GM18511 (cell line): ENCODE data around the gene ARHGAP19.
"Not testable (repeated sequence)": the region's sequence is repeated elsewhere in the genome, so short reads cannot be mapped to it uniquely, and the experiment has no call there.

Experiments
- ATAC-seq: cut with Tn5 transposase; IDR thresholded peaks from one replicate; pipeline ENCODE4 v1.9.1; 2021; ENCODE audit warnings: mild to moderate bottlenecking, moderate library complexity; ENCODE audit not compliant: unreplicated experiment

Gene ARHGAP19

DNA sequence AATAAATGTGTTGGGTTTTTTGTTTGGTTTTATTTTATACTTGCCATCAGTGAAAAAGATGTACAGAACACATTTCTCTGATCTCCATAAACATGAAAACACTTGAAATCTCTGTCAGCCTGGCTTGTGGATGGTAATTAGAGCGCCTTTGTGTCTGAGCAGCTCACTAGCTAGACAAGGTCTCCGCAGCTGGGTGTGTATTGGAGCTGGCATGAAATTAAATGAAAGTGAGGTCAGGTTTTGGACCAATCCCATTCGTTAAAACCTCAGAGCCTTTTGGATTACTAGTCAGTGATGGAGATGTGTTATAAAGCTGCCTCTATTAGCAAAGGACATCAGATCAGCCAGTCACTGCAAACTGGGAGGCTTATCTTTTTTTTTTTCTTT is 29.4 kb upstream of the ARHGAP19 start:
- ATAC-seq, result no peak

DNA sequence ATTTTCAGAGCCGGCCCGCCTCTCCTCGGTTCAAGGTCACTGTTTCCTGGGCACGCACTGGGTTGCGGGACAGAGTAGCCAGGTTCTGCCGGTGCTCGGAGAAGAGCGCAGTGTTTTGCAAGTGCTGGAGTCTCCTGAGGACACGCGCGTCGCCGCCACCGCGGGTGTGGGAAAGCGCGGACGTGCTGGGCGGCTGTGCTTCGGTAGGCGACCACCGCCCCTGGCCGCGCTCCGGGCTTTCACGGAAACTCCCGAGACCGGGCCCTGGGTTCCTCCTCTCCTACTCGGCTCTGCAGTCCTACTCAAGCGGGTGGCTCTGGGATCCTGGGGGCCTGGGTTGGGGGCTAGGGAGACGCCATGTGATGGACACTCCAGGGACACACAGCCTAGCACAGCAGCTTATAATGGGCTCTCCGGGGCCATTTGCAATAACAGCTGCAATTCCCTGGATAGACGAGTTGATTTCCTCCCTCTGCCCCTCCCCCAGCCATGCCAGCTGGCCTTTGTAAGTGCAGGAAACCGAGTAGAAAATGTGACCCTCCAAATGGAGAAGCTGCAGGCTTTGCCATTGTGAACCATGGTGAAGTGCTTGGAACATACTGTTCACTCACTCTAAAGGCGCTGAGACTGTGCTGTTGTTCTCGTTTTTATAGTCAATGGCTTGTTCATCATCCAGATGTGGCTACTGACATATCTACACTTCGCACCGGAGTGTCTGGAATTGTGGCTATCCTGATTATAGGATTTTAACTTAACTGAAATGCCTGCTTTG is 28.8 kb upstream of the ARHGAP19 start:
- ATAC-seq, result no peak

DNA sequence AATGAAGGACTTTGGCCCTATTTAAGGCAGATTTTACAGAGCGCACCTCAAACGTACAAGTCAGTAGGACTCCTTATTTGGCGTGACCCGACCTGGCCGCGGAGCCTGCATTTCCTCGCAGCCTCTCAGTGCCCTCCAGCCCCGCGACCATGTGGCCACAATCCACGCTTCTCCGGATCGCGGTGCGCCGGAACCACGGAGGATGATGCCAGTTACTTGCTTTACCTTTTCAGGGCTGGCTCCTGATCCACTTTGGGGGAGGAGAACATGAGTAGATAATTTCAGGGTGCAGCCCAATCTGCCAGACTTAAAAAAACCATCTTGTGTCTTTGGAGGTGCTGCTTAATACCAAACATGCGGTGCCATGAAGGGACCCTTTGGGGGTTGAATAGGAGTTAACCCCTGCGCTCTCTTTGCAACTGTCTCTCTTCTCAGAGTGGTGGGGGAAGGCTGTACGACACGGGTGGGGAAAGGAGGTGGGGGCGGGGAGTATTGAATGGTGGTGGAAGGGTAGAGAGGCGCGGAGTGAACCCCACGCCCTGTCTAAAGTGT is 28.1 kb upstream of the ARHGAP19 start:
- peak; percentile 5 for ATAC-seq

DNA sequence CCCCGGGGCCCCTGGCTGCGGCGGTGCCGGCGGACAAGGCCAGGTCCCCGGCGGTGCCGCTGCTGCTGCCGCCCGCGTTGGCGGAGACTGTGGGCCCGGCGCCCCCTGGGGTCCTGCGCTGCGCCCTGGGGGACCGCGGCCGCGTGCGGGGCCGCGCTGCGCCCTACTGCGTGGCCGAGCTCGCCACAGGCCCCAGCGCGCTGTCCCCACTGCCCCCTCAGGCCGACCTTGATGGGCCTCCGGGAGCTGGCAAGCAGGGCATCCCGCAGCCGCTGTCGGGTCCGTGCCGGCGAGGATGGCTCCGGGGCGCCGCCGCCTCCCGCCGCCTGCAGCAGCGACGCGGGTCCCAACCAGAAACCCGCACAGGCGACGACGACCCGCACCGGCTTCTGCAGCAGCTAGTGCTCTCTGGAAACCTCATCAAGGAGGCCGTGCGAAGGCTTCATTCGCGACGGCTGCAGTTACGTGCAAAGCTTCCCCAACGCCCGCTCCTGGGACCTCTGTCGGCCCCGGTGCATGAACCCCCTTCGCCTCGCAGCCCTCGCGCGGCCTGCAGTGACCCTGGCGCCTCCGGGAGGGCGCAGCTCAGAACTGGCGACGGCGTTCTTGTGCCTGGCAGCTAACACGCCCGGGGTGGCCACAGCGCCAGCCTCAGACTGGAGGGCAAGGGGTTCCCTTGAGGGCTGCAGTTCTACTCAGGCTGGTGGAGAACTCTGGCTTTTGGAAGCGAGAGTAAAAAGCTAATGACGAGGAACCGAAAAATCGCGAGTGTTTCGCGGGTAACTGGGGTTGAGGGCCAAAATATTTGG is 27.4 kb upstream of the ARHGAP19 start:
- ATAC-seq, result peak; percentile 43

DNA sequence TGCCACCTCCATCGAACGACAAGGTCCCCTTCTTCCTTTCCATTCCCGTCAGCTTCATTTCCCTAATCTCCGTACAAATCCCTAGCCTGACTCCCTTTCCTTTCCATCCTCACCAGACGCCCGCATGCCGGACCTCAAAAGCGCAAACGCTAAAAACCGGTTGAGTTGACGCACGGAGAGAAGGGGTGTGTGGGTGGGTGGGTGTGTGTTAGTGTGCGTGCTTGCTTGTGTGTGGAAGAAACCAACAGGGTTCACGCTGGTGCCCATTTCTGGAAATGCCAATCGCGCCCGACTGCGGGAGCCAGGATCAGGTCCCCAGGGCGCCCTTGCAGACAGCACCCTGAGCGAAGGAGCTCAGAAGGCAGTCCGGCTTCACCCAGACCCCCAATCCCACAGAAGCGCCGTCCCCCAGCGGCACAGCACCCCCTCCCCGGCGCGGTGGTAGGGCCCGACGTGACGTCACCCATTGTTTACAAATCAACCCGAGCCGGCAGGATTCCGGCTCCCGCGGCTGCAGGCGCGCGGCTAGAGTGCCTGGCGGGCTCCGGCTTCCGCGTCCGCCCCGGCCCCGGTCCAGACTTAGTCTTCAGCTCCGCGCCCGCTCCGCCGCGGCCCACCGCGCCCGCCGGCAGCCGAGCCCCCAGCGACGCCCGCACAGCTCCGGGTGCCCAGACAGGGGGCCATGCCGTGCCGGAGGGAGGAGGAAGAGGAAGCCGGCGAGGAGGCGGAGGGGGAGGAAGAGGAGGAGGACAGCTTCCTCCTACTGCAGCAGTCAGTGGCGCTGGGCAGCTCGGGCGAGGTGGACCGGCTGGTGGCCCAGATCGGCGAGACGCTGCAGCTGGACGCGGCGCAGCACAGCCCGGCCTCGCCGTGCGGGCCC is 26.6 kb upstream of the ARHGAP19 start, which contains the start of gene FRAT1:
Gene FRAT1, plus strand, starts transcription at position 500 of the 880 bp plus-strand sequence. Its CDS starts 183 bp downstream, at position 683.
- peak; percentile 81 for ATAC-seq

DNA sequence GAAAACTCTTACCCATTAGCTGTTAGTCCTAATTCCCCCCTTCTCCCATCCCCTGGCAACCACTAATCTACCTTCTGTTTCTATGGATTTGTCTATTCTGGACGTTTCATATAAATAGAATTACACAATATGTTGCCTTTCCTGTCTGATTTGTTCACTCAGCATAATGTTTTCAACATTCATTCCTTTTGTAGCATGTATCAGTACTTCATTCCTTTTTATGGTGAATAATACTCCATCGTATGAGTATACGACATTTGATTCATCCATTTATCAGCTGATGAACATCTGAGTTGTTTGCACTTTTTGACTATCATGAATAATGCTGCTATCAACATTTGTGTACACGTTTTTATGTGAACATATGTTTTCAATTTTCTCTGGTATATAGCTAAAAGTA is 22.2 kb upstream of the ARHGAP19 start:
- ATAC-seq, result no peak

DNA sequence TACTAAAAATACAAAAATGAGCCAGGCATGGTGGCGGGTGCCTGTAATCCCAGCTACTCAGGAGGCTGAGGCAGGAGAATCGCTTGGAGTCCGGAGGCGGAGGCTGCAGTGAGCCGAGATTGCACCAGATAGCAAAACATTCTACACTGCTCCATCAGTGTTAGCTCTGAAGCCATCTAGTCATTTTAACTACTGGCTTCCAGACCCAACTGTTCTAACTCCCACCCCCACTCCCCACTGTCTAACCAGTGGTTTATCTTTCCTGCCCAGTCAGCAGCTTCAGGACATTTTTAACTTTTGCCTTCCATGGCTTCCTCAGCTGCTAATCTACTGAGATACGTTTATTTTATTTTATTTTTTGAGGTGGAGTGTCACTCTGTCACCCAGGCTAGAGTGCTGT is 20.5 kb upstream of the ARHGAP19 start:
- no peak for ATAC-seq

DNA sequence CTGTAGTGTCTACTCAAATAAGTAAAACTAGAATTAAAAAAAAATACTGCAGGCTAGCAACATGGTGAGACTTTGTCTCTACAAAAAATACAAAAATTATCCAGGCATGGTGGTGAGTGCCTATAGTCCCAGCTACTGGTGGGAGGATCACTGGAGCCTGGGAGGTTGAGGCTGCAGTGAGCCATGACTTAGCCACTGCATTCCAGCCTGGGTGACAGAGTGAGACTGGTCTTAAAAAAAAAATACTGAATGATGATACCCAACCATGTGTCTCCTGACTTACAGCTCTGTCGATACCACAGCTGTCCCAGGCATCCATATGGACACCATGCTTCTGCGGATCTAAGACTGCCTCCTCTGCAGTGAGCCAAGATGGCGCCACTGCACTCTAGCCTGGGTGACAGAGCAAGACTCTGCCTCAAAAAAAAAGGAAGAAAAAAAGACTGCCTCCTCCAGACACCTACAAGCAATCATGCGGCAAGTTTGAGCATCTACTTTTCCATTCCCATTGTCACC is 18.7 kb upstream of the ARHGAP19 start:
- ATAC-seq, result no peak

DNA sequence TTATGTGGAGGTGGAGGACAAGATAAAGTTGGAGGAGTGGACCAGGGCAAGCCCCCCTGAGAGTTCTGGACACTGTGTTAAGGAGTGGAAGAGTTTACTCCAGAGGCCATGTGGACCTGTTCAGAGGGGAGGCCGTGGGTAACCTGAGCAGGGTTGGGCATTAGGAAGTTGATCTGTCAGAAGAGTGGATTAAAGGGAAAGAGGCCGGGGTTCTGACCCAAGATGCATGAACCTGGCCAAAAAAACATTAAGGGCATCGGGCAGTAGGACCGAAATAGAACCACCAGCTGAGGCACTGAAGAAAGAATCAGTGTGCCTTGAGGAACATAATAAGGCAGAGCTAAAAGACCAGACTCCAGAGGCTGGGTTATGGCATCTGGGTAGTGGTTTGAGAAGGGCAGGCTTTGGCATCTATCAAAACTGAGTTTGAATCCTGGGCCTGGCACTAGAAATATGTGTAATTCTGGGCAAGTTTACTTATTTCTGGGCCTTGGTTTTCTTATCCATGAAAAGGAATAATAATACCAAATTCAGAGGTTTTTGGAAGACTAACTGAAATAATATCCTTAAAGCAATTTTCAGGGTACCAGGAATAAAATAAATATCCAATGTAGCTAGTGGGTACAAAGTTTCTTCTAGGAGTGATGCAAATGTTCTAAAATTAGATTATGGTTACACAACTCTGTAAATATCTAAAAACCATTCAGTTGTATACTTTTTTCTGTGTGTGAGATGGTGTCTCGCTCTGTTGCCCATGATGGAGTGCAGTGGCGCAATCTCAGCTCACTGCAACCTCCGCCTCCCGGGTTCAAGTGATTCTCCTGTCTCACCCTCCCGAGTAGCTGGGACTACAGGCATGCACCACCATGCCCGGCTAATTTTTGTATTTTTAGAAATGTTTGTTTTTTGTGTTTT is 15.7 kb upstream of the ARHGAP19 start:
- no peak for ATAC-seq

DNA sequence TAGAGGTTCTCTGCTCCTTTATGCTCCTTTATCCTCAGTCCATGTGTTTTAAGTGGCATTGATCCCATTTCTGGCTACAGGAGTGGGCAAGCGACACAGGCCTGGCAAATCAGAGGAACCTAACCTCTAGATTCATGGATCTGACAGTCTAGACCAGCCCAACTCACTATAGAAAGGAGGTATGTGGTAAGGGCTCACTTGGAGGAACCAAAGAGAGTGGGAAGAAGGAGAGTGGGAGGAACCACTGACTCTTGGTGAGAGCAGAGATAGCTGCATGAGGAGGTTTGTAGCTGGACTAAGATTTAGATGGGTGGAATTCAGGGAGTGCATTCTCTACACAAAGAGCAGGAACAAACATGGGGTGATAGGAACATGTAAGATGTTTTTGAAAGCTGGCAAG is 15.0 kb upstream of the ARHGAP19 start:
- no peak for ATAC-seq

DNA sequence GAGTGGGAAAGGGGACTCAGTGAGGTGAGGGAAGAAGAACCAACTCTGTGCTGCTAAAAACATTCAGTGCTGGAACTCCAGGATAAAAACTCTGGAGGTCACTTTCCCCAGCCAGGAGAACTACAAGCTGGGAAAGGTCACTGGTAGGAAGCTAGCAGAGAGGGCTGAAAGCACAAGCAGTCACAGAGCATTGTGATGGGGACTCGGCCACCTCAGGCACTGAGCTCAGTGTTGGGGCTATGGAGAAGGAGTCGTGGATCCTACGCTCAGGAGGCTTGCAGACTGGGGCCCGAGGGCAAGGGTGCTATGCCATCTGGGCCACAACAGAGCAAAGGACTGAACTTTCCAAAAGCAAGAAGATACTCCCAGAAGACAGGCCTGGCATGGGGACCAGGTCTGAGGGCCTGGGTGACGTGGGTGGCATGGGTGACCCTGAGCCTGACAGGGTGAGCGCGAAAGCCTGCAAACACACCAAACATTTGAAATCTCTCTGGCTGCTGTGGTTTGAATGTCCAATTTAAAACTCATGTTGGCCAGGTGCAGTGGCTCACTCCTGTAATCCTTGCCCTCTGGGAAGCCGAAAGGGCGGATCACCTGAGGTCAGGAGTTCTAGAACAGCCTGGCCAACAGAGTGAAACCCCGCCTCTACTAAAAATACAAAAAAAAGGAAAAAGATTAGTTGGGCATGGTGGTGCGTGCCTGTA is 9.8 kb upstream of the ARHGAP19 start:
- ATAC-seq, result no peak

DNA sequence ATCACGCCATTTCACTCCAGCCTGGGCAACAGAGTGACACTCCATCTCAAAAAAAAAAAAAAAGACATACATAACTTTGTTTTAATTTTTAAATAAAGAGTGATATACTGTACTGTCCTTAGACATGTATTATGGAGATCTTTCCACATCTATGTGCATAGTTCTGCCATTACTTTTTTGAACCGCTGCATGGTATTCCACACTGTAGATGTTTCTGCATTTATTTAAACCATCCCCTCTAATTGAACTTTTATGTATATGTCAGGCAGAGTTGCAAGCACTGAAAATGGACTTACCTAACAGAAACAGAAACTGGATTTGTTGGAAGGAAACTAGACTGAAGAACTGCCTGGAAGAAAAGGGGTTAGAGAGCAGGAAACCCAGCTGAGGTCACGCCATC is 8.5 kb upstream of the ARHGAP19 start:
- ATAC-seq, result no peak

DNA sequence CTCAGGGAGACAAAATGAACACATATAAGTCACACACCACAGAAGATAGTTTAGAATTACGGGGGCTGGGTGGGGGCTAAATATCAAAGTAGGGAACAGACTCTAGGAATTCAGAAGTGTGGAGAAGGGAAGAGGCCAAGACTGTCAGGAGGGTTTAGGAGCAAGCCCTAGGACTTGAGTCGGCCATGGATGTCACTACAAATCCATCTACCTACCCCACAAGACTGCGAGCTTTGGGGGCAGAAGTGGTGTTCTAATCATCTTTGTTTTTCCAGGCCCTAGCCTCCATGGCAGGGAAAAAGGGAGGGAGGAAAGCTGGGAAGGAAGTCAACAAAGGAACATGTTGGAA is 5.8 kb upstream of the ARHGAP19 start:
- no peak for ATAC-seq

DNA sequence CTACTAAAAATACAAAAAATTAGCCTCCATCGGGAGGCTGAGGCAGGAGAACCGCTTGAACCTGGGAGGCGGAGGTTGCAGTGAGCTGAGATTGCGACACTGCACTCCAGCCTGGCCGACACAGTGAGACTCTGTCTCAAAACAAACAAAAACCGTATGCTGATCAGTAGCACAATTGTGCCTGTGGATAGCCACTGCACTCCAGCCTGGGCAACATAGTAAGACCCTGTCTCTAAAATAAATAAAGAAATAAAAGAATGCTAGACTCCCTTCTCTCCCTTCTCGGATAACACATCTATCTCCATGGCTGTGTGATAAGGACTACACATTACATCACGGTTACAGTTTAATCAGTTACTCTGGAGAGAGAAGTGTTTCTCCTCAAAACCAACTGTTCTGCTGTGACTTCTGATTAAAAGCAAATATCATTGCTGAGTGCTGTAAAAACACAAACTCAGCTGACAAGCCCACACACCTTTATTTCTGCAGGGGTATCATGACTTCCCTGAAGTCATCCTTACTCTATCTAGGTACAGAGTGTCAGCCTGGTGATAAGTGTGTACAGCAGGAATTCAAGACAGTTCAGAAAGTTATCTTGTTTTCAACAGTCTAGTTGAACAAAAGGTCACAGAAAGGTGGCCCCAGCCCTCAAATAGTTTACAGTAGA is 5.3 kb upstream of the ARHGAP19 start:
- no peak for ATAC-seq

DNA sequence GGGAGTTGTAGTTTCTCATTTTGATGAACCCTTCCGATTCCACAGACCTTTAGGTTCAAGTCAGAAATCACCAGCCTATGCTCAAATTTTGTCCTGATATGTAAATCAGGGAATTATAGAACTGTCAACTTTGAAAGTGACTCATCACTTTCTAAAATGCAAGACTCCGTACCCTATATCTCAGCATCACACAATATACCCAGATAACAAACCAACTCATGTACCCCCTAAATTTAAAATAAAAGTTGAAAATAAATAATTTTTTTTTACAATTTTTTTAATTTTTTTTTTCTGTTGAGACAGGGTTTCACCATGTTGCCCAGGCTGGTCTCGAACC is 393 bp upstream of the ARHGAP19 start:
- no peak for ATAC-seq

DNA sequence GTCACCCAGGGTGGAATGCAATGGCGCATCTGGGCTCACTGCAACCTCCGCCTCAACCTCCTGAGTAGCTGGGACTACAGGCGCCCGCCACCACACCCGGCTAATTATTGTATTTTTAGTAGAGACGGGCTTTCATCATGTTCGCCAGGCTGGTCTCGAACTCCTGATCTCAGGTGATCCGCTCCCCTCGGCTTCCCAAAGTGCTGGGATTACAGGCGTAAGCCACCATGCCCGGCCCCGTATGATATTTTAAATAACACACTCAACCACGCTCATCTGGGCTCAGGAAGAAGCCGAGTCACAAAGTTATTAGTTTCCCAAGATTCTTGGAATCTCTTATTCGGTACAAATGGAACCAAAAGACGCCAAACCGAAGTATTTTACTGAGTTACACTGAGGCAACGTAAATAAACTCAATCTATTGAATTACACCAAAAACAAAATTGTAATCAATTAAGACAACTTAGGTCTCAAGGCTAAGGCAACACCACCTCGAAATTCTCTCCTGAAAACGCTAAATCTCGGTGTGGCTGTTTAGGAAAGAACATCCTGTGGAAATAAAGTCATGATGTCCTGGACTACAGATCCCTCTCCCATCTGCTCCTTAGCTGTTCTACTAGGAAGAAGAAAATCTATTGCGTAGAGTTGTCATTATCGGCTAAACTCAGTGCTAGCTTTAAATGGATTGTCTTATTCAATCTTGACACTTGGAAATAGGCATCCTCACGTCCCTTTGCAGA is 910 bp downstream of the ARHGAP19 start:
- ATAC-seq, result peak; percentile 4

DNA sequence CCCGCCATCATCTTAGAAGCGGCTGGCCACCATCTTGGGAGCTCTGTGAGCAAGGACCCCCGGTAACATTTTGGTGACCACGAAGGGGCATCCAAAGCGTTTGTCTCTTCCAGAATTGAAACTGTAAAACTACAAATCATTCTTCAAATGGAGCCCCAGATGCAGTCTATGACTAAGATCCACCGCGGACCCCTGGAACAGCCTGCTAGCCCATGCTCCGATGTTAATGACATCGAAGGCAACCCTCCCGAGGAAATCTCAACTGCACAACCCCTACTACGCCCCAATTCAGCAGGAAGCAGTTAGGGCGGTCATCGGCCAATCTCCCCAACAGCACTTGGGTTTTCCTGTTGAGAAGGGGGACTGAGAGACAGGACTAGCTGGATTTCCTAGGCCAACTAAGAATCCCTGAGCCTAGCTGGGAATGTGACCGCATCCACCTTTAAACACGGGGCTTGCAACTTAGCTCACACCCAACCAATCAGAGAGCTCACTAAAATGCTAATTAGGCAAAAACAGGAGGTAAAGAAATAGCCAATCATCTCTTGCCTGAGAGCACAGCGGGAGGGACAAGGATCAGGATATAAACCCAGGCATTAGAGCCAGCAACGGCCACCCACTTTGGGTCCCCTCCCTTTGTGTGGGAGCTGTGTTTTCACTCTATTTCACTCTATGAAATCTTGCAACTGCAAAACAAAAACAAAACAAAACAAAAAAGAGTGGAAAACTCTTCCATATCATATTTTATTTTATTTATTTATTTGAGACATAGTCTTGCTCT is 1.7 kb downstream of the ARHGAP19 start:
- not testable (repeated sequence) for ATAC-seq
